ENCODE data around the gene MMP14.

Gene MMP14

GRCh38 chr14:22808388-22809209 lies 27.8 kb upstream of the MMP14 start:
- H3K27me3 ChIP-seq (ENCODE audit: insufficient read depth, poor library complexity, severe bottlenecking) = no peaks in the 10 kb centered on the region
- H3K27ac ChIP-seq (replicated peaks) = no peak overlapping the region
- DNase-seq (ENCODE audit: low read depth in 1 of 2, low spot score in 1 of 2) = no peak
- no peak overlapping the region for H3K4me3 ChIP-seq (replicated peaks; ENCODE audit: insufficient read depth, low read length)
- TF ChIP-seq POLR2AphosphoS5 (IDR thresholded peaks at IDR 0.05; ENCODE audit: low read depth) (no peak), GABPA (IDR thresholded peaks at IDR 0.05; ENCODE audit: low read depth) (no peak), CTCF (IDR thresholded peaks at IDR 0.05; ENCODE audit: insufficient read depth, low read length) (no peak), SPI1 (IDR thresholded peaks at IDR 0.05; ENCODE audit: borderline replicate concordance, low read depth) (no peak)
- TF ChIP-seq, protein P1, sequence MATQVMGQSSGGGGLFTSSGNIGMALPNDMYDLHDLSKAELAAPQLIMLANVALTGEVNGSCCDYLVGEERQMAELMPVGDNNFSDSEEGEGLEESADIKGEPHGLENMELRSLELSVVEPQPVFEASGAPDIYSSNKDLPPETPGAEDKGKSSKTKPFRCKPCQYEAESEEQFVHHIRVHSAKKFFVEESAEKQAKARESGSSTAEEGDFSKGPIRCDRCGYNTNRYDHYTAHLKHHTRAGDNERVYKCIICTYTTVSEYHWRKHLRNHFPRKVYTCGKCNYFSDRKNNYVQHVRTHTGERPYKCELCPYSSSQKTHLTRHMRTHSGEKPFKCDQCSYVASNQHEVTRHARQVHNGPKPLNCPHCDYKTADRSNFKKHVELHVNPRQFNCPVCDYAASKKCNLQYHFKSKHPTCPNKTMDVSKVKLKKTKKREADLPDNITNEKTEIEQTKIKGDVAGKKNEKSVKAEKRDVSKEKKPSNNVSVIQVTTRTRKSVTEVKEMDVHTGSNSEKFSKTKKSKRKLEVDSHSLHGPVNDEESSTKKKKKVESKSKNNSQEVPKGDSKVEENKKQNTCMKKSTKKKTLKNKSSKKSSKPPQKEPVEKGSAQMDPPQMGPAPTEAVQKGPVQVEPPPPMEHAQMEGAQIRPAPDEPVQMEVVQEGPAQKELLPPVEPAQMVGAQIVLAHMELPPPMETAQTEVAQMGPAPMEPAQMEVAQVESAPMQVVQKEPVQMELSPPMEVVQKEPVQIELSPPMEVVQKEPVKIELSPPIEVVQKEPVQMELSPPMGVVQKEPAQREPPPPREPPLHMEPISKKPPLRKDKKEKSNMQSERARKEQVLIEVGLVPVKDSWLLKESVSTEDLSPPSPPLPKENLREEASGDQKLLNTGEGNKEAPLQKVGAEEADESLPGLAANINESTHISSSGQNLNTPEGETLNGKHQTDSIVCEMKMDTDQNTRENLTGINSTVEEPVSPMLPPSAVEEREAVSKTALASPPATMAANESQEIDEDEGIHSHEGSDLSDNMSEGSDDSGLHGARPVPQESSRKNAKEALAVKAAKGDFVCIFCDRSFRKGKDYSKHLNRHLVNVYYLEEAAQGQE (IDR thresholded peaks at IDR 0.05; ENCODE audit: insufficient replicate concordance, low read depth) = no peak

GRCh38 chr14:22811722-22812121 lies 24.7 kb upstream of the MMP14 start:
- Histone ChIP-seq H3K27me3 (ENCODE audit: insufficient read depth, poor library complexity, severe bottlenecking) (no peaks in the 10 kb centered on the region), H3K27ac (replicated peaks) (no peak overlapping the region), H3K4me3 (replicated peaks; ENCODE audit: insufficient read depth, low read length) (no peak overlapping the region)
- TF ChIP-seq SPI1 (IDR thresholded peaks at IDR 0.05; ENCODE audit: borderline replicate concordance, low read depth) (no peak), GABPA (IDR thresholded peaks at IDR 0.05; ENCODE audit: low read depth) (no peak), CTCF (IDR thresholded peaks at IDR 0.05; ENCODE audit: insufficient read depth, low read length) (no peak), POLR2AphosphoS5 (IDR thresholded peaks at IDR 0.05; ENCODE audit: low read depth) (no peak)
- TF ChIP-seq, protein P1 (IDR thresholded peaks at IDR 0.05; ENCODE audit: insufficient replicate concordance, low read depth) = no peak
- DNase-seq (ENCODE audit: low read depth in 1 of 2, low spot score in 1 of 2) = no peak

- H3K4me3 ChIP-seq (replicated peaks; ENCODE audit: insufficient read depth, low read length) = no peak overlapping the region
- no peak for DNase-seq (ENCODE audit: low read depth in 1 of 2, low spot score in 1 of 2)
- H3K27ac ChIP-seq (replicated peaks) = no peak overlapping the region
- H3K27me3 ChIP-seq (ENCODE audit: insufficient read depth, poor library complexity, severe bottlenecking) = no peaks in the 10 kb centered on the region
- no peak for TF ChIP-seq SPI1 (IDR thresholded peaks at IDR 0.05; ENCODE audit: borderline replicate concordance, low read depth)
- TF ChIP-seq CTCF (IDR thresholded peaks at IDR 0.05; ENCODE audit: insufficient read depth, low read length) = no peak
- TF ChIP-seq POLR2AphosphoS5 (IDR thresholded peaks at IDR 0.05; ENCODE audit: low read depth) = no peak
- TF ChIP-seq, protein P1 (IDR thresholded peaks at IDR 0.05; ENCODE audit: insufficient replicate concordance, low read depth) = no peak
- no peak for TF ChIP-seq GABPA (IDR thresholded peaks at IDR 0.05; ENCODE audit: low read depth)
Measured at GRCh38 chr14:22812744-22813143, 23.6 kb upstream of the MMP14 start.

Measured in HL-60 (cell line).